Activated T-cell treated with anti-CD3 and anti-CD28 coated beads for 1 hour (primary cell): ENCODE data around the gene RFX3.

Experiments used
- DNase-seq: peaks from one replicate; pipeline ENCODE4 v3.0.0-alpha.2; 2020; ENCODE audit warnings: low read depth

The RFX3 gene

DNA sequence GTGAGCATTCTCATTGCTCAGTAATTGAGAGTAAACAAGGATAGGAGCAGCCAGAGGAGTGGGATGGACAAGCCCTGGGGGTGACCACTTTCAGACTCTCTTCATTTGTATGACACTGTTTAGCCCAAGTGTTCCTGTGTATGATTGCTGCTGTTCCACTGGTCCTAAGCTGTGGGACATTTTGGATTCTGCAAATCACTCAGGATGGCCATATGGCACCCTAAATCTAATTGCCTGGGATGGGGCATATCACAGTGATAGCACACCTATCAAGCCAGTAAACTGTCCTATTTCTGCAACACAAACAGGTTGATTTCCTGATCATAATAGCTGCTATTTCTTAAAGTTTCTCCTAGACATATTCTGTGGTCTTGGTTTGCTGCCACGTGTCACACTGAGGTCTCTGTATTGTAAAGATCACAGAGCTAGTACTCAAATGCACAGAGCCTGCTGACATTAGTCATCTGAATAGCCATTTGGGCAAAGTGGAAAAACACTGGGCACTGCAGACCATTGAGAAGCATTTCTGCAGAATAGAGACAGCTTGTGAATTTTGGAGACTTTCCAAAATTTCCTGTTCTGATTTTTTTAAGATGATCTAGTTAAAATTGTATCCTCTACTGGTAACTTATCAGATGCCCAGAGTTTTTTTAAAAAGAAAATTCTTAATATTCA lies 320.2 kb downstream of the RFX3 start:
- no peak for DNase-seq

DNA sequence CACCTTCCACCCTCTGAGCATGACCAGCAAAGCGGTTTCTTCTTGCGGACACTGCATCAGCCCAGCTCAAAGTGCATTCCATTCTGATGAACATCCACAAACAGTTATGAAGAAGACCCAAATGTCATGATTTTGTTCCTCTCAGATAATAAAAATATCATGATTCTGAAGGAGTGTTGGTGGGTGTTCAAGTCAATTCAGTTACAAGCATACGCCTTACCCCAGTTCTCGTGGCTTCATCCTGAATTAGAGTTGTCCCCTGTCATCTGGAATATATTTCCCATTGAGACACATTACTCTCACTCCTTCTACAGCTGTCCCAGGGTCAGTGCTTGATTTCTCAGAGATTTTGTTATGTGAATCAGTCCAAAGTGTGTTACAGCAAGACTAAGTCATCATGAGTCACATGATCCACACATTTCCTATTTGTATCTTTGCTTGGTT lies 325.4 kb downstream of the RFX3 start:
- no peak for DNase-seq

DNA sequence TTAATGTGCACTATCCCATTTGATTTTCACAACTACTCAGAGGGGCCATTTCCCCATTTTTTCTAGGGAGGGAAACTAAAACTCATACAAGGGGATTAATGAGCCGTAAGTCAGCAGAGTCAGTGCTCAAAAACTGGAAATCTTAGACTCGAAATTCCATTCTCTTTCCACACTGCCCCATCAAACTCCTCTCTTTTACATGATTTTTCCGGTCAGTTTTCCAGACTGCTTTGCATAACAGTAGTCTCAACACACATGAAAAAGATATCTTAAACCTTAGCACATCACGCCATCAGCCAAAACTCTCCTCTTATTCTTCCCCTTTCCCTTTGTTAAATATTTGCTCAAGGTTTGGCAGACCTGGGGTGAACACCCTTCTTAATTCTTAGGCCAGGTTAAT lies 332.0 kb downstream of the RFX3 start:
- DNase-seq, result no peak

DNA sequence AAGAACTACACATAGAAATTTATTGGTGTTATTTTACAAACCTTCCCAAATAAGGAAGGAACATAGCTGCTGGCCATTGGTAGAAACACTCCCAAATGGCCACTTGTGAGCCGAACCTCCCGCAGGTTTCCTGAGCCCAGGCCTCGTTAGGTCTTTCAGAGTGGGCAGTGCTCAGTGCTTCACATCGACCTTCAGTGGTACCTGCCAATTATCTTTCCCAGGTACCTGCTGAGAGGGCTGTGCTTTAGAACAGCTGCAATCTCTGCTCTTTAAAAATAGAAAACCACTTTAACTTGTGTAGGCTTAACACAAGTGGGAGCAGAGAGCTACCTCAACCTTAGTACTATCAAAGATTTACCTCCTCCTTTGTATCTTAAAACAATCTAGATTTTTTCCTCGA lies 334.1 kb downstream of the RFX3 start:
- no peak for DNase-seq

DNA sequence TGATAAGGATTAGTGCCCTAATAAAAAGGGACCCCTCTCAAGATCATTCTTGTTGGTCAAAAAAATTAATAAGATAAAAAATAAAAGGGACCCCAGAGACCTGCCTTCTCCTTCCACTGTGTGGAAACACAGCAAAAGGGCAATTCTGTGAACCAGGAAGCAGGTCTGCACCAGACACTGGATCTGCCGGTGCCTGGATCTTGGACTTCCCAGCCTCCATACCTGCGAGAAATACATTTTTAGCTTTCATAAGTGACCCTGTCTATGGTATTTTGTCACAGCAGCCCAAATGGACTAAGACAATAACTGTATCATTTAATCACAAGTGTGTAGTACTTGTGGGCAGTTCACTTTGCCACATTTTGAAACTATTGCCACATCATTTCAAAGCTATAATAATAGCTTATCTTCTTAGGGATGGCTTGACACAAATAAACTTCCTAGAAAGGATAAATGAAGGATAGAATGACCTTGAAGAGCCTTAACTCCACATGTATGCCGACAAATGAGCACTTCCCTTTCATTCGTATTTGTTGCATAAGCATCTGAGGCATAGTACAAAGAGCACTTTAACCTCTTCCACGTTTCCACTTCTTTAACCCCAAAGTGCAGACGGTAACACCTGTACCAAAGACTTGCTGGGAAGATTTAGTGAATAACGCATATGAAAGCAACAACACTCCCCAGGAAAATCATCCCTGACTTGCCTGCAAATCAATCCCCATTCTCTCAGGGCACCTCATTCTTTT lies 336.5 kb downstream of the RFX3 start:
- no peak for DNase-seq

DNA sequence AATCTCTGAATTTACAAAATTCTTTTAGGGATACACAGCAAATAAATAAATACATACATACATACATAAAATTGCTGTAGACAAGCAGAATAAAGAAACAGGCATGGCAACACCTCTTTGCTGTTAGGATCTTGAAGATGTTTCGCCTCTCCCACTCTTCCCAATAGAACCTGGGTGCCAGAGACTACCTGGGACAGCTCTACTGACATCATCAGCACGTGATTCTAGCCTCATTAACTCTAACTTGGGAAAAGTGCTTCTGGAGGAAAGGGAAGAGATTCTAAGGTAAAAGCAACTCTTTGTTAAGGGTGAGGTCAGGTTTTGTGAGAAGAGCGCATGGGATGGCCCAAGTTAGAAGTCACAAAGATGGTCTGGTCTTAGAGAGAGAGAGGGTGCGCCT lies 339.1 kb downstream of the RFX3 start:
- no peak for DNase-seq

DNA sequence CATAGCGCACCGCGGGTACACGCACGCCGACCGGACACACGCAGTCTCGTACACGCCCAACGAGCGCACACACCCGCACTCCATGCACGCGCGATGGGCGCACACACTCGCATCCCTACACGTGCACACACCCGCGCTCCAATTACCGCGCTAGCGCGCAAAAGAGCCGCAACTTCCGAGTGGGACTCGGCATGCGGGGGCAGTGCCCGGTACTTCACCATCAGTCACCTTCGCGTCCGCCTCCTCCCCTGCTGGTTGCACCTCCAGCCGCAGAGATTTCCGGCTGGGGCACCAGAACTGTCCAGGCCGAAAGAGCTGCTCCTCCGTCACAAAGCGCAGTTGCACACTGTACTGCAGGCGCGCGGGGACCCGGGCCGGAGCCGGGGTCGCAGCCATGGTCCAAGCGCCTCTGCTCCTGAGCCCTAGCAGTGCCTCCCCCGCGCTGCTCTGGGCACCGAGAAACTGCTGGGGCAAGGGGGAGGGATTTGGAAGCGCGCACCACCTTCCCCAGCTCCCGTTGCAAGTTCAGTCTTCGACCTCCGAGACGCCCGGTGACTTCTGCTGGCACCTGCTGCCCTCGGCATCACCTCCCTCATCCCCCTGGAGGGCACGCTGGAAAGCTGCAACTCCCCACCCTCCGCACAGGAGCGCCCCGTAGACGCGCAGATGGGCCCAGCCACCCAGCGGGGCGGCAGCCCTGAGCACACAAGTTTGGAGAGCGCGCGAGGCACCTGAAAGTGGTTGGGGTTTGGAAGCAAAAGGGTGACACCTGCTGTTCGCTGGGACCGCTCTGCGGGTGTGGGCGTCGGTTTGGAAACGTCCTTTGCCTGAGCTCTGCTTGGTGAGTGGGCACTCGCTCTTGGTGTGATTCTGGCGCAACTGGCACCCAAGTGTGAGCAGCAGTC lies 344.5 kb downstream of the RFX3 start:
- peak; percentile 6 for DNase-seq

DNA sequence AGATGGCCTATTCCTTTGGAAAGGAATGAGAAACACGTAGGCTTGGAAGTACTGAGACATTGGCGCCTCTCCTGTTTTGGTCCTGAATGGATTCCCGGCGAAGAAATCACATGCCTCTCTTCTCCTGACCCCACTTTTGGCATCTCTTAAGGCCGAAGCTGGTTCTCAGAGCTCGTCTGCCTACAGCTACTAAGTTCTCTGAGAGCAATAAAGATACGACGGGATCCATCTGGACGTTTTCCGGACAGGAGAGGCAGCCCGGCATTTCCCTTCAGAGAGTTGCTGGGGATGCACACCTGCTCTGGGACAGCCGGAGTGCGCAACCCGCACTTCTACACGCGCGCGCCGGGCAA lies 345.1 kb downstream of the RFX3 start:
- no peak for DNase-seq

DNA sequence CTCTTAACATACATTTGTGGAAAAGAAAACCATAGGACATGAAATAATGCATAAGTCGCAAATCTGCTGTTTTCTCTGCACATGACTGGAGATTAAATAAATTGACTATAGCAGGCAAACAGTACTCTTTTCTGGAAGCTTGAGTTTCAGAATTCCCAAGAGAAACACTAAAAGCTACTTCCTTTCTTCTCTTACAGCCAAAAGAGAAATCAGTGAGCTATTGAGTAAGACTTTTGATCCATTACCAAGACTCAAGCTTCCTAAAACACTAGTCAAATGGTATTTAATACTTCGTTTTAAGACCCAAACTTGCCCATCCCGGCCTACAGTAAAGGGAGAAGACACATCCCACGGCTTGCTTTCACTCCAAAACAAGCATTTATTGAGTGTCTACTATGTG lies 346.1 kb downstream of the RFX3 start:
- no peak for DNase-seq

DNA sequence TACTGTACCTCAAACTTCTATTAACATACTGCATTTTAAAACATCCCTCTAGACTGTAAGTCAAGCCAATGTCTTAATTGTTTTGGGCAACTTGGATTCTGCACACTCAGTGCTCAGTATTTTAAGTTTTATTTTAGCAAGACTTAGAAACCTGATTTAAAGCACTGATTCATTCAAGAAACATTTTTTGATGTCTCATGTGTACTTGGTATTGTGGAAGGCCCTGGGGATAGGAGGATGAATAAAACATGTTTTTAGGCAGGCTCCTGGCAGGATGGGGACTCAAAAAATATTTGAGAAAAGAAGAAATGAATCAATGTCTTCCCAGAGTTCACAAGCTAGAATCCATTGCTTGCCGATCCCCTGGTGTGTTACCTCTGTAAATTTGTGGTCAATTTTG lies 347.9 kb downstream of the RFX3 start:
- DNase-seq, result no peak

DNA sequence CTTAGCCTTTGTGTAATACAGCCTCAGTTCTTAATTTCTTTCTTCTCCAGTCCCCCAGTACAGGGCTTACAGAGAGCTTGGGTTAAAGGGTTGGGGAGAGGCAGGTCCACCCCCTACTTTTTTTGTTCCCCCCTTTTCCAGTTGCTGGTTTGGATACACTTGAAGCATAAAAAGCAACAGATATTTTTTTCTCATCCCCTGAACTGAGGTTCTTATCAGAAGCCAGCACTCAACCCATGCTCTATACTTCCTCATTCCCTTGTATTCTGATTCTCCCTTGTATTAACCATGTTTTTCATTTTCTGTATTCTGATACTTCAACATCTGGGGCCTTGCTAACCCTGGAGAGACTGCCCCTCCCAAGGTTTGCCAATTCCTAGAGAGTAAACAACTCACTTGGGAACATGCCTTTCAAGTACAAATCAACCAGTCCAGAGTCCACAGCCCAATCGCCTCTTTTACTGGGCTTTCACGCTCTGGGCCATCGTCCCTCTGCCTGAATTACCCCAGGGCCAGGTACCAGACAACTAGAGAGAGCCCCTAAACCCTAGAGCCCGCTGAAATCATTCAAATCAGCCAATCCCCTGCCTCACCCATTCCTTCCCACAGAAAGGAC lies 348.5 kb downstream of the RFX3 start:
- DNase-seq, result no peak

DNA sequence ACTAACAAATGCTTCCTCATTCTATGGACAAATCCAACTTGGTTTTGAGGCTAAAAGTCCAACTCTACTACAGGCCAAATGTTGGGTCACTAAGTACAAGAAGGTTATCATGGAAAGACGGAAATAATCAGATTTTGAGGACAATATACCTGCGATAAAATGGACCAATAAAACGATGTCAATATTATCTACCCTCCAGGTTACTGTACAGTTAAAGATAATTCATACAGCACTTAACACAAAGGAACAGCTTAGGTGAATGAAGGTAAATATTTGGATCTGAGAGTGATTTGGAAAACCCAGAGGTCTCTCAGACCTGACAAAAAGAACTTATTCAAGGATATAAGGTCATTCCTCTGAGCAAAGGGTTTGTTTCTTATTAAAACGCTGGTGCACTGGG lies 352.4 kb downstream of the RFX3 start:
- no peak for DNase-seq

DNA sequence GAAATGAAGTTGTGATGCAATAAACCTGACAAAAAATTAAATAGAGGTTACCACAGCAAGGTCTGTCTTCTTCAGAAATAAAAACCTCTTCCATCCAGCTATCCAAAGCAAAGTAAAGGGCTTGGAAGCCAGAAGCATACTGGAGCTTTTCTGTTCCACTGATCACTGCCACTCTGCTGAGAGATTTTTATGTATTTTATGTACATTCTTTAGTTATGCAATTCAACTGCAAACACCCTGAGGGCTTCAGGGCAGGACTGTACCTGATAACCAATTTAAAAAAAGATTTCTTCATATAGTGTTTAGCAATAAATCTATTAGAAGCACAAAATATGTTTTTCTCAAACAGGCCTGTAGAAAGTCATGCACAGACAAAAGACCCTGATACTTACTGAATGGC lies 355.0 kb downstream of the RFX3 start:
- DNase-seq, result no peak
